ENCODE measurements around the gene KIF18B. TPM values are rescaled to one million over a fixed set of nuclear protein-coding genes. Genes with fewer than 3 reads are reported as not detected.

Gene KIF18B
- total and polyA plus RNA-seq, 2 donors (not counting 1 experiment from before 2014, with no cell fraction given): 0.44 to 0.48 TPM

- TF ChIP-seq CTCF (IDR thresholded peaks at IDR 0.05): no peak
- no peak for TF ChIP-seq EZH2 (IDR thresholded peaks at IDR 0.05; ENCODE audit: borderline replicate concordance, insufficient read depth, low read depth, low read length, poor library complexity, severe bottlenecking)
- no peaks in the 10 kb centered on the region for H3K4me1 Mint-ChIP-seq
- Histone ChIP-seq H3K9ac (ENCODE audit: low read length) (no peak overlapping the region), H3K9me3 (ENCODE audit: control extremely low read depth in 1 of 3, control insufficient read depth in 2 of 3, insufficient read depth in 1 of 3, low read length in 2 of 3) (peaks cover 0 to 2% (median 0%) of the 10 kb centered on the region in 3 donors), H3K27me3 (replicated peaks in 1 of 4; ENCODE audit: control extremely low read depth in 1 of 4, control insufficient read depth in 3 of 4, insufficient read depth in 4 of 4, low read length in 3 of 4) (peaks cover 0 to 35% (median 8%) of the 10 kb centered on the region in 4 experiments), H3K4me3 (ENCODE audit: control extremely low read depth in 1 of 5, extremely low read depth in 1 of 5, insufficient read depth in 1 of 5, low read depth in 2 of 5, low read length in 4 of 5) (no peak overlapping the region), H4K20me1 (ENCODE audit: control insufficient read depth, insufficient read depth, low read length, poor library complexity, severe bottlenecking) (no peaks in the 10 kb centered on the region), H3K27ac (ENCODE audit: low read length in 2 of 2) (no peak overlapping the region), H3K4me2 (replicated peaks; ENCODE audit: low read depth, low read length, poor library complexity, severe bottlenecking) (no peak overlapping the region), H3K79me2 (ENCODE audit: control insufficient read depth, insufficient read depth, low read length) (no peaks in the 10 kb centered on the region), H3K36me3 (replicated peaks in 1 of 2; ENCODE audit: control extremely low read depth in 1 of 2, control insufficient read depth in 1 of 2, extremely low read depth in 1 of 2, insufficient read depth in 2 of 2, low read length in 1 of 2) (no peaks in the 10 kb centered on the region), H2AFZ (ENCODE audit: insufficient read depth, low read depth, low read length, poor library complexity, severe bottlenecking) (no peak overlapping the region), H3K4me1 (ENCODE audit: control insufficient read depth in 2 of 2, insufficient read depth in 2 of 2, low read length in 2 of 2) (no peaks in the 10 kb centered on the region)
- peaks cover 37% of the 10 kb centered on the region for H3K27me3 Mint-ChIP-seq
- DNase-seq (no peak), ATAC-seq (ENCODE audit: low read depth) (no peak)
- no peak overlapping the region for H3K4me3 Mint-ChIP-seq
- H3K27ac Mint-ChIP-seq: no peak overlapping the region
- intact Hi-C loops (cut with micrococcal nuclease): no loop called here
- ChIA-PET POLR2A (no interaction called here), CTCF (no interaction called here)
- H3K9me3 Mint-ChIP-seq (ENCODE audit: insufficient read depth): no peaks in the 10 kb centered on the region
- 72% methylated on average over 4 of the region's 7 CpGs for WGBS (ENCODE audit: insufficient coverage)
Measured at GRCh38 chr17:44977814-44978550, 30.4 kb upstream of the KIF18B start.

GRCh38 chr17:44977065-44977464 lies 29.5 kb upstream of the KIF18B start:
- Mint-ChIP-seq H3K27ac (no peak overlapping the region), H3K4me1 (no peaks in the 10 kb centered on the region), H3K4me3 (no peak overlapping the region), H3K9me3 (ENCODE audit: insufficient read depth) (no peaks in the 10 kb centered on the region), H3K27me3 (peaks cover 40% of the 10 kb centered on the region)
- no peak overlapping the region for H3K4me3 ChIP-seq (ENCODE audit: control extremely low read depth in 1 of 5, extremely low read depth in 1 of 5, insufficient read depth in 1 of 5, low read depth in 2 of 5, low read length in 4 of 5)
- peaks cover 0 to 35% (median 8%) of the 10 kb centered on the region in 4 experiments for H3K27me3 ChIP-seq (replicated peaks in 1 of 4; ENCODE audit: control extremely low read depth in 1 of 4, control insufficient read depth in 3 of 4, insufficient read depth in 4 of 4, low read length in 3 of 4)
- no peaks in the 10 kb centered on the region for H3K36me3 ChIP-seq (replicated peaks in 1 of 2; ENCODE audit: control extremely low read depth in 1 of 2, control insufficient read depth in 1 of 2, extremely low read depth in 1 of 2, insufficient read depth in 2 of 2, low read length in 1 of 2)
- ChIA-PET POLR2A (no interaction called here), CTCF (no interaction called here)
- H3K9ac ChIP-seq (ENCODE audit: low read length): no peak overlapping the region
- no peaks in the 10 kb centered on the region for H4K20me1 ChIP-seq (ENCODE audit: control insufficient read depth, insufficient read depth, low read length, poor library complexity, severe bottlenecking)
- TF ChIP-seq CTCF (IDR thresholded peaks at IDR 0.05): no peak
- no peak for TF ChIP-seq EZH2 (IDR thresholded peaks at IDR 0.05; ENCODE audit: borderline replicate concordance, insufficient read depth, low read depth, low read length, poor library complexity, severe bottlenecking)
- no peak overlapping the region for H2AFZ ChIP-seq (ENCODE audit: insufficient read depth, low read depth, low read length, poor library complexity, severe bottlenecking)
- intact Hi-C loops (cut with micrococcal nuclease): no loop called here
- ATAC-seq (ENCODE audit: low read depth) (no peak), DNase-seq (no peak)
- H3K27ac ChIP-seq (ENCODE audit: low read length in 2 of 2): no peak overlapping the region
- no peak overlapping the region for H3K4me2 ChIP-seq (replicated peaks; ENCODE audit: low read depth, low read length, poor library complexity, severe bottlenecking)
- H3K9me3 ChIP-seq (ENCODE audit: control extremely low read depth in 1 of 3, control insufficient read depth in 2 of 3, insufficient read depth in 1 of 3, low read length in 2 of 3): peaks cover 0 to 2% (median 0%) of the 10 kb centered on the region in 3 donors
- H3K4me1 ChIP-seq (ENCODE audit: control insufficient read depth in 2 of 2, insufficient read depth in 2 of 2, low read length in 2 of 2): no peaks in the 10 kb centered on the region
- WGBS (ENCODE audit: insufficient coverage): no CpG with 5 or more reads among the region's 3 CpGs
- no peaks in the 10 kb centered on the region for H3K79me2 ChIP-seq (ENCODE audit: control insufficient read depth, insufficient read depth, low read length)
